Measurements from ENCODE around the gene PHKA2.

- no peak for TF ChIP-seq CTCF (IDR thresholded peaks at IDR 0.05)
- TF ChIP-seq POLR2A (IDR thresholded peaks at IDR 0.05) = no peak
Observed at GRCh38 chrX:18875256-18875878, 108.5 kb downstream of the PHKA2 start.
